Lower leg skin (tissue), 4 donors: ENCODE data around the gene HBG2. TPM values are rescaled to one million over a fixed set of nuclear protein-coding genes. Genes with fewer than 3 reads are reported as not detected.

Experiments
- DNase-seq, 2 donors: peaks; one replicate each; pipeline ENCODE4 v3.0.0-alpha.2; 2019; ENCODE audit warnings: low spot score in 2 of 2
- H3K4me3 ChIP-seq: fragments of 200-600 bp; sonication (generic); 2 replicates; pipeline ENCODE4 v1.5.1; 2017; ENCODE audit warnings: mild to moderate bottlenecking, low read depth; ENCODE audit not compliant: poor library complexity, severe bottlenecking
- CTCF ChIP-seq, 3 donors: fragments of 450-650 bp; IDR thresholded peaks; one replicate each; pipeline ENCODE4 v1.5.1; 2016; ENCODE audit warnings: antibody characterized with exemption in 3 of 3, mild to moderate bottlenecking in 3 of 3, moderate library complexity in 2 of 3
- POLR2A ChIP-seq, 2 donors: fragments of 450-650 bp; IDR thresholded peaks; one replicate each; pipeline ENCODE4 v1.6.1; 2016 to 2017; ENCODE audit warnings: antibody characterized with exemption in 2 of 2, mild to moderate bottlenecking in 1 of 2, moderate library complexity in 1 of 2
- WGBS, 2 donors: methylation state at CpG; one replicate each; pipeline ENCODE4 v1.1.5; 2018; 5-methylcytosine and 5-hydroxymethylcytosine counted together
- intact Hi-C: fragments of 100-400 bp; cut with DNase I; formaldehyde crosslinking; loops from one replicate; pipeline ENCODE4 v1.15.0; 2023; ENCODE audit warnings: low total_unique reads
- total RNA-seq, 4 donors: library from RNA; depleted of rRNA; stranded (reverse); fragments of >200 nt; gene quantifications; one replicate each; pipeline ENCODE4 v1.1.0, GENCODE V29; 2016

Gene HBG2
- total RNA-seq, 4 donors from 2014 or later = not detected

DNA sequence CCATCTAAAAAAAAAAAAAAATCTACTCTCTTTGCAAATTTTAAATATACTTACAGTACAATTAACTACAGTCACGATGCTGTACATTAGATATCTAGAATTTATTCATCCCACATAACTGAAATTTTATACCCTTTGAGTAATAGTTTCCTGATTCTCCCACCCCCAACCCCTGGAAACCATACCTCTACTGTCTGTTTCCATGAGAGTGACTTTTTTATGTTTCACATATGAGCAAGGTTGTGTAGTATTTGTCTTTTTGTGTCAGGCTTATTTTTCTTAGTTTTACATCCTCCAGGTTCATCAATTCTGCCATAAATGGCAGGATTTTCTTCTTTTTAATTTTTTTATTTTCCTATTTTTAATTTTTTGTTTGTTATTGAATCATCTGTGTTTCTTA is 30.9 kb downstream of the HBG2 start:
- TF ChIP-seq POLR2A (IDR thresholded peaks at IDR 0.05) (no peak), CTCF (IDR thresholded peaks at IDR 0.05) (no peak)
- H3K4me3 ChIP-seq = no peak overlapping the region
- DNase-seq = no peak
- intact Hi-C loops = no loop called here
- 64 to 73% methylated on average over 1 of the region's 1 CpG for WGBS, 2 donors

DNA sequence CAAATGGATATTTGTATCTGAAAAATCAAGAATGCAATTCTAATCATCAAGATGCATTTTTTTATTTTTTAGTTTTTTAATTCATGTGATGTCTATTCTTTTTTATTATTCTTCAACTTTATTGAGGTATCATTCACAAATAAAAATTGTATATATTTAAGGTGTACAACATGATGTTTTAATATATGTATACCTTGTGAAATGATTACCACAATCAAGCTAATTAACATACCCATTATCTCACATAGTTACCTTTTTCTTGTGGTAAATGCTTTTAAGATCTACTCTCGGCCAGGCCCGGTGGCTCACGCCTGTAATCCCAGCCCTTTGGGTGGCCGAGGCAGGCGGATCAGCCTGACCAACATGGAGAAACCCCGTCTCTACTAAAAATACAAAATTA is 31.4 kb downstream of the HBG2 start:
- intact Hi-C loops = no loop called here
- H3K4me3 ChIP-seq = no peak overlapping the region
- no peak for DNase-seq
- 86 to 92% methylated on average over 6 of the region's 6 CpGs for WGBS, 2 donors
- no peak for TF ChIP-seq POLR2A (IDR thresholded peaks at IDR 0.05)
- no peak for TF ChIP-seq CTCF (IDR thresholded peaks at IDR 0.05)

DNA sequence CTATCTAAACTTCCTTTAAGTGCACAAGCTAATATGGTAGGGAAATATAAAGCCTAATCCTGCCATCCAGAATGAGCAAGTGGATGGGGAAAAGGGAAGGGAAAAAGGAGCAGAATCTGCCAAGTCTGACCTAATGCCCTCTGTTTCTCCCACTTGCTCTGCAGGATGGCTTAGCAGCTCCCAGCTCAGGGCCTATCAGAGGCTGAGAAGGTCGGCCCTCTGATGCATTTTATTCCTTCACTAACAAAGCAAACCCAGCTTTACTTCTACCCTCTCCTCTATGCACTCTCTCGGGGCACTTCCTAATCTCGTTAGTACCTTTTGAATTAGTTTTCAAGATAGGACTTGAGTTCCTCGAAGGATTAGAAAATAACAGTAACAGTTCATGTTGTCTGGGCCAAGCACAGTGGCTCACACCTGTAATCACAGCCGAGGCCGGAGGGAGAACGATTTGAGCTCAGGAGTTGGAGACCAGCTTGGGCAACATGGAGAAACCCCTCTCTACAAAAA is 44.1 kb downstream of the HBG2 start:
- no peak for DNase-seq
- TF ChIP-seq POLR2A (IDR thresholded peaks at IDR 0.05) (no peak), CTCF (IDR thresholded peaks at IDR 0.05) (no peak)
- WGBS, 2 donors = 63 to 67% methylated on average over 7 of the region's 7 CpGs
- intact Hi-C loops = no loop called here
- no peak overlapping the region for H3K4me3 ChIP-seq

DNA sequence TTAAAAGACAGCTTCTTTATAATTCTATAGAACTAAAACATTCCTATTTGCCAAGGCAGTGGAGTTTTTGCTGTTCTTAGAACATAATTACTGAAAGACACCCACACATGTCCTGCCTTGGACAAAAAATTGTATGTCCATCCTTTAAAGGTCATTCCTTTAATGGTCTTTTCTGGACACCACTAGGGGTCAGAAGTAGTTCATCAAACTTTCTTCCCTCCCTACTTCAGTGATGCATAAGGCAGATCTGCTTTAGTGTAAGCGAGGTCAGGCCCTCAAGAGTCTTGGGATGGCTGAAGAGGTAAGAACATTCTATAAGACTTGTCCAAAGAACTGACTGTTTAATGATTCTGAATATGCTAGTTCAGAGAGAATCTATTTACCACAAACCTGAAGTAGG is 49.8 kb downstream of the HBG2 start:
- DNase-seq = no peak
- 16 to 30% methylated on average over 1 of the region's 1 CpG for WGBS, 2 donors
- intact Hi-C loops = no loop called here
- no peak for TF ChIP-seq POLR2A (IDR thresholded peaks at IDR 0.05)
- TF ChIP-seq CTCF (IDR thresholded peaks at IDR 0.05) = no peak
- H3K4me3 ChIP-seq = no peak overlapping the region

GRCh38 chr11:5203366-5203765 is 51.2 kb downstream of the HBG2 start:
- DNase-seq = no peak
- intact Hi-C loops = no loop called here
- H3K4me3 ChIP-seq = no peak overlapping the region
- TF ChIP-seq POLR2A (IDR thresholded peaks at IDR 0.05) = no peak
- no peak for TF ChIP-seq CTCF (IDR thresholded peaks at IDR 0.05)
- 69 to 70% methylated on average over 2 of the region's 2 CpGs for WGBS, 2 donors

Other genes starting within 250 kb of the HBG2 start
- gene OR52J3, start 208.3 kb downstream of the HBG2 start, total RNA-seq = not detected
- gene OR52E2, start 195.2 kb downstream of the HBG2 start, total RNA-seq = 1 to 10 TPM in 1 of 4 donors, not detected in 3; 2.7 TPM
- not detected for gene OR52E1, start 185.2 kb downstream of the HBG2 start, total RNA-seq
- not detected for gene OR52A5, start 116.4 kb downstream of the HBG2 start, total RNA-seq
- gene OR52A1, start 100.0 kb downstream of the HBG2 start, total RNA-seq = not detected
- gene OR51V1, start 54.1 kb downstream of the HBG2 start, total RNA-seq = not detected
- 10 to 100 TPM in 2 of 4 donors, 1 to 10 TPM in 1, under 1 TPM in 1; 0.56 to 65.8 (median 13.1) TPM for gene HBB, start 27.7 kb downstream of the HBG2 start, total RNA-seq
- gene HBD, start 20.3 kb downstream of the HBG2 start, total RNA-seq = not detected
- gene HBG1, start 4.9 kb downstream of the HBG2 start, total RNA-seq = not detected
- gene HBE1, start 15.2 kb upstream of the HBG2 start, total RNA-seq = not detected
- gene OR51B4, start 47.2 kb upstream of the HBG2 start, total RNA-seq = not detected
- not detected for gene OR51B2, start 69.5 kb upstream of the HBG2 start, total RNA-seq
- gene OR51B5, start 88.7 kb upstream of the HBG2 start, total RNA-seq = not detected
- gene OR51B6, start 96.7 kb upstream of the HBG2 start, total RNA-seq = not detected
- gene OR51M1, start 129.0 kb upstream of the HBG2 start, total RNA-seq = not detected
- gene OR51Q1, start 167.3 kb upstream of the HBG2 start, total RNA-seq = not detected
- not detected for gene OR51I1, start 186.7 kb upstream of the HBG2 start, total RNA-seq
- gene OR51I2, start 194.5 kb upstream of the HBG2 start, total RNA-seq = not detected
- gene OR52D1, start 233.9 kb upstream of the HBG2 start, total RNA-seq = not detected